Transverse colon (tissue), 4 donors: ENCODE measurements around the gene PKMYT1. TPM values are rescaled to one million over a fixed set of nuclear protein-coding genes. Genes with fewer than 3 reads are reported as not detected.

ENCODE experiments used
- DNase-seq: peaks from one replicate; pipeline ENCODE4 v3.0.0-alpha.2; 2019
- H3K27ac ChIP-seq, 4 donors: fragments of 200-600 bp; sonication (generic); 2 replicates each; pipeline ENCODE4 v1.5.1; 2016 to 2018; ENCODE audit warnings: inconsistent platforms in 4 of 4
- H3K27me3 ChIP-seq: fragments of 200-600 bp; sonication (generic); 2 replicates; pipeline ENCODE4 v1.5.1; 2017; ENCODE audit warnings: inconsistent platforms
- H3K36me3 ChIP-seq, 4 donors: fragments of 200-600 bp; sonication (generic); 2 replicates each; pipeline ENCODE4 v1.5.1; 2017 to 2019; ENCODE audit warnings: inconsistent platforms in 4 of 4
- H3K4me1 ChIP-seq, 4 donors: fragments of 200-600 bp; sonication (generic); 2 replicates each; pipeline ENCODE4 v1.5.1; 2017 to 2020; ENCODE audit warnings: inconsistent platforms in 4 of 4
- H3K4me3 ChIP-seq, 4 donors: fragments of 200-600 bp; sonication (generic); 1 replicate in 1 of 4; 2 replicates in 3 of 4; pipeline versions ENCODE4 v1.5.1 to v1.6.1; 2017 to 2019; ENCODE audit warnings: inconsistent platforms in 4 of 4
- H3K9me3 ChIP-seq, 2 donors: fragments of 200-600 bp; sonication (generic); 2 replicates each; pipeline ENCODE4 v1.5.1; 2017 to 2019; ENCODE audit warnings: inconsistent platforms in 2 of 2
- EP300 ChIP-seq: sonication (generic); formaldehyde crosslinking; IDR thresholded peaks from one replicate; pipeline ENCODE4 v1.6.1; 2017; ENCODE audit warnings: antibody characterized with exemption, low read depth
- POLR2A ChIP-seq: fragments of 450-650 bp; IDR thresholded peaks from one replicate; pipeline ENCODE4 v1.6.1; 2016; ENCODE audit warnings: antibody characterized with exemption, mild to moderate bottlenecking, moderate library complexity
- POLR2AphosphoS5 ChIP-seq, 3 donors: sonication (generic); formaldehyde crosslinking; IDR thresholded peaks; one replicate each; pipeline ENCODE4 v1.6.1; 2016; ENCODE audit warnings: antibody characterized with exemption in 3 of 3
- WGBS, 2 donors: methylation state at CpG; one replicate each; pipeline ENCODE4 v1.1.5; 2018; ENCODE audit warnings: low coverage in 1 of 2; 5-methylcytosine and 5-hydroxymethylcytosine counted together
- in situ Hi-C, 4 donors: fragments of 200-750 bp; cut with MboI; loops; one replicate each; pipeline versions ENCODE4 v1.15.0 to v1.15.1; 2017; ENCODE audit warnings: low sequenced_read_pairs in 3 of 4, low pct_ligation_motif_present in 1 of 4, low pct_unique_long_range_greater_than_20kb in 1 of 4
- intact Hi-C: fragments of 100-400 bp; cut with DNase I; formaldehyde crosslinking; loops from one replicate; pipeline ENCODE4 v1.15.1; 2023; ENCODE audit warnings: low total_unique reads
- total RNA-seq, 4 donors: library from RNA; depleted of rRNA; stranded (reverse); fragments of >200 nt; gene quantifications; one replicate each; pipeline ENCODE4 v1.1.0, GENCODE V29; 2016
- TF ChIP-seq, protein P1 (sequence below), 5 experiments: fragments of 200-600 bp in 3 of 5; fragments of 450-650 bp in 2 of 5; sonication (generic) in 3 of 5; IDR thresholded peaks; 1 replicate in 2 of 5; 2 replicates in 3 of 5; pipeline ENCODE4 v1.5.1; 2016 to 2017; ENCODE audit warnings: antibody characterized with exemption in 5 of 5, inconsistent platforms in 3 of 5, mild to moderate bottlenecking in 2 of 5, moderate library complexity in 1 of 5

The PKMYT1 gene
- total RNA-seq, 4 donors from 2014 or later, result 0.55 to 3.6 (median 3.0) TPM; not detected in 1

DNA sequence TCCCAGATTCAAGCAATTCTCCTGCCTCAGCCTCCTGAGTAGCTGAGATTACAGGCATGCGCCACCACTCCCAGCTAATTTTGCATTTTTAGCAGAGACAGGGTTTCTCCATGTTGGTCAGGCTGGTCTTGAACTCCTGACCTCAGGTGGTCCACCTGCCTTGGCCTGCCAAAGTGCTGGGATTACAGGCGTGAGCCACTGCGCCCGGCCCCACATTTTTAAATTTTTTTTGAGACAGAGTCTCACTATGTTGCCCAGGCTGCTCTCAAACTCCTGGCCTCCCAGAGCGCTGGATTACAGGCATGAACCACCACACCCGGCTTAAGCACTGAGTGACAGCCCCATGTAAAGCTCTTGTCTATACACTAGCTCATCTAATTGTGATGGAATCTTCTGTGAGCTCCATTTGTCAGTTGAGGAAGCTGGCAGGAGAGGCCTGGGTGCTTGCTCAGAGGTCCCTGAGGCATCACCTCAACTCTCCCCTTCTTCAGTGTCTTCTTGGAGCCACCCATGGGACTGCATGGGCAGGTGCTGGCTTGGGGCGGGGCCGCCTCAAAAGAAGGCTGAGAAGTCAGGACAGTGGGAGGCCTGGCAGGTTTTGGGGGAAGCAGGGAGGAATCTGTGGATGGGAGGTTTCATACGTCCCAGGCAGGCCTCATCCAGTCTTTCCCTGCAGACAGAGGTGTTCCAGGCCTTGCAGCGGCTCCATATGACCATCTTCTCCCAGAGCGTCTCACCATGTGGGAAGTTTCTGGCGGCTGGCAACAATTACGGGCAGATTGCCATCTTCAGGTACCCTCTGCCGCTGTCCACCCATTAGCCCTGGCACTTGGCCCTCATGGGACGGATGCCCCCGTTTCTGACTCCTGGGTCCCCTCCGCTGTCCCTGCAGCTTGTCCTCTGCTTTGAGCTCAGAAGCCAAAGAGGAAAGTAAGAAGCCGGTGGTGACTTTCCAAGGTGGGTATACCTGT, 45.1 kb upstream of the PKMYT1 start:
- Histone ChIP-seq H3K4me3 (no peak overlapping the region), H3K27ac (no peak overlapping the region), H3K4me1 (peaks cover 21 to 64% (median 45%) of the 10 kb centered on the region in 4 donors), H3K27me3 (peaks cover 19% of the 10 kb centered on the region), H3K9me3 (no peaks in the 10 kb centered on the region), H3K36me3 (no peaks in the 10 kb centered on the region)
- DNase-seq, result no peak
- 90% methylated on average over 18 of the region's 18 CpGs; no CpG with 5 or more reads in 1 of the 2 donors for WGBS, 2 donors
- in situ Hi-C loops (loop anchor here in 1 of 4 donors (25.0 kb wide), 1 partner anchor 112 kb away; the partner anchor contains the start of gene ZNF213), intact Hi-C loops (no loop called here)
- TF ChIP-seq POLR2AphosphoS5 (IDR thresholded peaks at IDR 0.05) (no peak), EP300 (no peak), POLR2A (no peak)
- TF ChIP-seq, protein P1, sequence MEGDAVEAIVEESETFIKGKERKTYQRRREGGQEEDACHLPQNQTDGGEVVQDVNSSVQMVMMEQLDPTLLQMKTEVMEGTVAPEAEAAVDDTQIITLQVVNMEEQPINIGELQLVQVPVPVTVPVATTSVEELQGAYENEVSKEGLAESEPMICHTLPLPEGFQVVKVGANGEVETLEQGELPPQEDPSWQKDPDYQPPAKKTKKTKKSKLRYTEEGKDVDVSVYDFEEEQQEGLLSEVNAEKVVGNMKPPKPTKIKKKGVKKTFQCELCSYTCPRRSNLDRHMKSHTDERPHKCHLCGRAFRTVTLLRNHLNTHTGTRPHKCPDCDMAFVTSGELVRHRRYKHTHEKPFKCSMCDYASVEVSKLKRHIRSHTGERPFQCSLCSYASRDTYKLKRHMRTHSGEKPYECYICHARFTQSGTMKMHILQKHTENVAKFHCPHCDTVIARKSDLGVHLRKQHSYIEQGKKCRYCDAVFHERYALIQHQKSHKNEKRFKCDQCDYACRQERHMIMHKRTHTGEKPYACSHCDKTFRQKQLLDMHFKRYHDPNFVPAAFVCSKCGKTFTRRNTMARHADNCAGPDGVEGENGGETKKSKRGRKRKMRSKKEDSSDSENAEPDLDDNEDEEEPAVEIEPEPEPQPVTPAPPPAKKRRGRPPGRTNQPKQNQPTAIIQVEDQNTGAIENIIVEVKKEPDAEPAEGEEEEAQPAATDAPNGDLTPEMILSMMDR (IDR thresholded peaks at IDR 0.05), result no peak

DNA sequence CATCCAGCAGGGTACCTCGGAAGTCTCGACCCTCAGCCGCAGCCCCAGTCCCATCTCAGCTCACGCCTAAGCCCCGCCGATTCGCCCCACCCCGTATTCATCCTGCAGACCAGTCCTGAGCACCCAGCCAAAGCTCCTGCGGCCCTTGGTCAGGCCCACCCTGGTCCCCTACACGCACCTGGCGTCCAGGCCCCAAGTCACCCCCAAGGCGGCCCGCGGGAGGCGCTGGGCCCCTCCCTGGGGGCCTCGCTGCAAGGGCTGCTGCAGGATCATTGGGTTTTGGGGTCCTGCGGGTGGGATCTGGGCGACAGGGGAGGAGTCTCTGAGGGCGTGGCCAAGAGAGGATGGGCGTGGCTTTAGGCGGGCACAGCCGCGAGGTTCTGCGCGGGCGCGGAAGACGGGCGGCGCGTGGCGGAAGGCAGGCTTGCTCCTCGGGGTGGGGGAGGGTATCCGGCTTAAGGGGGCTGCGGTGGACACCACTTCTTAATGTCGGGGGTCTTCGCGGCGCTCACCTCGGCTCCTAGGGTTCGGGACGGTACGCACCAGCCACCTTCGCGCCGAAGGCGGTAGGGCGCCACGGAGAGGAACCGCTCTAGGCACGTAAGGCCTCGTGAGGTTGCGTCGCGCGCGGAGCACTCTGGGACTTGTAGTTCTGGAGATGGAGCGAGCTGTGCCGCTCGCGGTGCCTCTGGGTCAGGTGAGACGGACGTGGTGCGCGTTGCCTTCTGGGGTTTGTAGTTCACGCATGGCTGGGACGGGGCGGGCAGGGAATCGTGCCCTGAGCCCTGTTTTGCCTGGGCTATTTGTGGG, 43.6 kb upstream of the PKMYT1 start, which contains the start of the genes HCFC1R1 and THOC6:
Gene HCFC1R1, minus strand, starts transcription at position 274 of the 810 bp plus-strand sequence. Its CDS starts 1 bp downstream, at position 273.
Gene THOC6, plus strand, starts transcription at position 367 of the 810 bp plus-strand sequence. Its CDS starts 292 bp downstream, at position 659.
- Histone ChIP-seq H3K36me3 (no peaks in the 10 kb centered on the region), H3K4me3 (peak within 1 kb of the TSS; percentile 47 to 68 (median 61)), H3K4me1 (peaks cover 21 to 61% (median 51%) of the 10 kb centered on the region in 4 donors), H3K27ac (peak within 1 kb of the TSS; percentile 92 to 94 (median 93)), H3K27me3 (peaks cover 8% of the 10 kb centered on the region), H3K9me3 (no peaks in the 10 kb centered on the region)
- DNase-seq, result peak; percentile 98
- 0% methylated on average over 52 of the region's 69 CpGs; no CpG with 5 or more reads in 1 of the 2 donors for WGBS, 2 donors
- in situ Hi-C loops (no loop called here), intact Hi-C loops (loop anchor here (2.0 kb wide), 1 partner anchor 349 kb away; no protein-coding TSS in a partner anchor)
- no peak for TF ChIP-seq EP300
- peak; percentile 80 for TF ChIP-seq POLR2A
- TF ChIP-seq, protein P1 (IDR thresholded peaks at IDR 0.05), result peak in 1 of 5 experiments; percentile 13
- peak in 2 of 3 donors; percentile 79 to 90 for TF ChIP-seq POLR2AphosphoS5 (IDR thresholded peaks at IDR 0.05)

DNA sequence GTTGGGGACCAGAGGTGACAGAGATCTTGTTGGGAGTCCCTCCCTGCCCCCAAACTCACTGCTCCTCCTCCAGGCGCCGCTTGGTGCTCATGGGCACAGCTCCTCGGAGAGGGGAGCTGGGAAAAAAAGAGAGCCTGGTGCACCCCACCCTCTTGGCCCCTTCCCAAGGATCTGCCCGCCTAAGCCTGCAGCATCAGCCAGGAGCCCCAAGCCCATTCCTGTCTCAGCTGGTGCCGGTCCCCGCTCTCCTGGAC, 43.1 kb upstream of the PKMYT1 start:
- Histone ChIP-seq H3K36me3 (no peaks in the 10 kb centered on the region), H3K9me3 (no peaks in the 10 kb centered on the region), H3K27ac (peak overlapping the region; percentile 92 to 94 (median 93)), H3K27me3 (peaks cover 9% of the 10 kb centered on the region), H3K4me1 (peaks cover 21 to 59% (median 48%) of the 10 kb centered on the region in 4 donors), H3K4me3 (peak overlapping the region; percentile 47 to 68 (median 61))
- intact Hi-C loops (loop anchor here (2.0 kb wide), 1 partner anchor 349 kb away; no protein-coding TSS in a partner anchor), in situ Hi-C loops (no loop called here)
- TF ChIP-seq POLR2AphosphoS5 (IDR thresholded peaks at IDR 0.05), result no peak
- TF ChIP-seq, protein P1 (IDR thresholded peaks at IDR 0.05), result no peak
- TF ChIP-seq POLR2A, result no peak
- TF ChIP-seq EP300, result no peak
- DNase-seq, result no peak
- 15% methylated on average over 6 of the region's 6 CpGs; no CpG with 5 or more reads in 1 of the 2 donors for WGBS, 2 donors
